Measurements from ENCODE around the gene FBXW7. TPM values are rescaled to one million over a fixed set of nuclear protein-coding genes. Genes with fewer than 3 reads are reported as not detected.

The FBXW7 gene
- polyA plus RNA-seq, 1 donor from 2014 or later: 55.7 TPM

DNA sequence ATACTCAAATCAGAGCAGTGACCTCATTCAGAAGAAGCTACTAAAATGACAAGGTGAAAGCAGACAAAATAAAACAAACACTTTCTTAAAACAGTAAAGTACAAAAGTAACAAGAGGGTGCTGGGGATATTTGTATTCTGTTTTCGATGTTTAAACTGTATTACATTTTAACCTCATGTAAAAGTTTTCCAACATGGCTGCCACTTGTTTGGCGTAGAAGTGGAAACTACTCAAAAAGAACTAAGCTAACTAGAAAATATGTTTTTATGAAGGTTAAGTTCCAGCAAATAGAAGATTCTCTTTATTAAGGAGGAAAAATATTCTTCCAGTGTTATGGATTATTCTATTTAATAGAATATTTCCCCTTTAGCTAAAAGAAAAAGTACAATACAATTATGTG is 155.0 kb downstream of the FBXW7 start:
- Histone ChIP-seq H3K4me3 (ENCODE audit: low read length) (no peak overlapping the region), H3K9me2 (ENCODE audit: insufficient read depth, low read length) (no peaks in the 10 kb centered on the region), H3K36me3 (ENCODE audit: insufficient read depth, low read length) (no peaks in the 10 kb centered on the region), H3K9ac (ENCODE audit: low read length) (no peak overlapping the region), H3K9me3 (ENCODE audit: low read length) (no peaks in the 10 kb centered on the region), H2AFZ (ENCODE audit: low read depth, low read length) (no peak overlapping the region), H3F3A (ENCODE audit: insufficient read depth, low read length, poor library complexity, severe bottlenecking) (no peaks in the 10 kb centered on the region), H3K27me3 (ENCODE audit: insufficient read depth, low read depth, low read length) (no peaks in the 10 kb centered on the region), H4K20me1 (ENCODE audit: insufficient read depth) (no peaks in the 10 kb centered on the region), H3K79me2 (replicated peaks; ENCODE audit: insufficient read depth, low read length) (peaks cover 4% of the 10 kb centered on the region), H3K4me2 (ENCODE audit: low read length) (no peak overlapping the region), H3K27ac (ENCODE audit: low read length) (no peak overlapping the region)
- TF ChIP-seq MXI1 (conservative IDR thresholded peaks at IDR 0.05; ENCODE audit: poor library complexity, severe bottlenecking): no peak
- no peak for TF ChIP-seq SMC3 (conservative IDR thresholded peaks at IDR 0.05; ENCODE audit: poor library complexity)
- TF ChIP-seq TAF1 (IDR thresholded peaks at IDR 0.05; ENCODE audit: low read depth): no peak
- TF ChIP-seq, protein P1, sequence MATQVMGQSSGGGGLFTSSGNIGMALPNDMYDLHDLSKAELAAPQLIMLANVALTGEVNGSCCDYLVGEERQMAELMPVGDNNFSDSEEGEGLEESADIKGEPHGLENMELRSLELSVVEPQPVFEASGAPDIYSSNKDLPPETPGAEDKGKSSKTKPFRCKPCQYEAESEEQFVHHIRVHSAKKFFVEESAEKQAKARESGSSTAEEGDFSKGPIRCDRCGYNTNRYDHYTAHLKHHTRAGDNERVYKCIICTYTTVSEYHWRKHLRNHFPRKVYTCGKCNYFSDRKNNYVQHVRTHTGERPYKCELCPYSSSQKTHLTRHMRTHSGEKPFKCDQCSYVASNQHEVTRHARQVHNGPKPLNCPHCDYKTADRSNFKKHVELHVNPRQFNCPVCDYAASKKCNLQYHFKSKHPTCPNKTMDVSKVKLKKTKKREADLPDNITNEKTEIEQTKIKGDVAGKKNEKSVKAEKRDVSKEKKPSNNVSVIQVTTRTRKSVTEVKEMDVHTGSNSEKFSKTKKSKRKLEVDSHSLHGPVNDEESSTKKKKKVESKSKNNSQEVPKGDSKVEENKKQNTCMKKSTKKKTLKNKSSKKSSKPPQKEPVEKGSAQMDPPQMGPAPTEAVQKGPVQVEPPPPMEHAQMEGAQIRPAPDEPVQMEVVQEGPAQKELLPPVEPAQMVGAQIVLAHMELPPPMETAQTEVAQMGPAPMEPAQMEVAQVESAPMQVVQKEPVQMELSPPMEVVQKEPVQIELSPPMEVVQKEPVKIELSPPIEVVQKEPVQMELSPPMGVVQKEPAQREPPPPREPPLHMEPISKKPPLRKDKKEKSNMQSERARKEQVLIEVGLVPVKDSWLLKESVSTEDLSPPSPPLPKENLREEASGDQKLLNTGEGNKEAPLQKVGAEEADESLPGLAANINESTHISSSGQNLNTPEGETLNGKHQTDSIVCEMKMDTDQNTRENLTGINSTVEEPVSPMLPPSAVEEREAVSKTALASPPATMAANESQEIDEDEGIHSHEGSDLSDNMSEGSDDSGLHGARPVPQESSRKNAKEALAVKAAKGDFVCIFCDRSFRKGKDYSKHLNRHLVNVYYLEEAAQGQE (IDR thresholded peaks at IDR 0.05; ENCODE audit: borderline replicate concordance): no peak
- TF ChIP-seq POLR2AphosphoS5 (IDR thresholded peaks at IDR 0.05): no peak
- TF ChIP-seq EZH2 (IDR thresholded peaks at IDR 0.05; ENCODE audit: borderline replicate concordance, insufficient read depth, low read length, poor library complexity, severe bottlenecking): no peak
- no peak for TF ChIP-seq EP300 (conservative IDR thresholded peaks at IDR 0.05; ENCODE audit: poor library complexity, severe bottlenecking)
- TF ChIP-seq RAD21 (conservative IDR thresholded peaks at IDR 0.05): no peak
- TF ChIP-seq, protein P2, sequence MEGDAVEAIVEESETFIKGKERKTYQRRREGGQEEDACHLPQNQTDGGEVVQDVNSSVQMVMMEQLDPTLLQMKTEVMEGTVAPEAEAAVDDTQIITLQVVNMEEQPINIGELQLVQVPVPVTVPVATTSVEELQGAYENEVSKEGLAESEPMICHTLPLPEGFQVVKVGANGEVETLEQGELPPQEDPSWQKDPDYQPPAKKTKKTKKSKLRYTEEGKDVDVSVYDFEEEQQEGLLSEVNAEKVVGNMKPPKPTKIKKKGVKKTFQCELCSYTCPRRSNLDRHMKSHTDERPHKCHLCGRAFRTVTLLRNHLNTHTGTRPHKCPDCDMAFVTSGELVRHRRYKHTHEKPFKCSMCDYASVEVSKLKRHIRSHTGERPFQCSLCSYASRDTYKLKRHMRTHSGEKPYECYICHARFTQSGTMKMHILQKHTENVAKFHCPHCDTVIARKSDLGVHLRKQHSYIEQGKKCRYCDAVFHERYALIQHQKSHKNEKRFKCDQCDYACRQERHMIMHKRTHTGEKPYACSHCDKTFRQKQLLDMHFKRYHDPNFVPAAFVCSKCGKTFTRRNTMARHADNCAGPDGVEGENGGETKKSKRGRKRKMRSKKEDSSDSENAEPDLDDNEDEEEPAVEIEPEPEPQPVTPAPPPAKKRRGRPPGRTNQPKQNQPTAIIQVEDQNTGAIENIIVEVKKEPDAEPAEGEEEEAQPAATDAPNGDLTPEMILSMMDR (IDR thresholded peaks at IDR 0.05; ENCODE audit: poor library complexity, severe bottlenecking): no peak

DNA sequence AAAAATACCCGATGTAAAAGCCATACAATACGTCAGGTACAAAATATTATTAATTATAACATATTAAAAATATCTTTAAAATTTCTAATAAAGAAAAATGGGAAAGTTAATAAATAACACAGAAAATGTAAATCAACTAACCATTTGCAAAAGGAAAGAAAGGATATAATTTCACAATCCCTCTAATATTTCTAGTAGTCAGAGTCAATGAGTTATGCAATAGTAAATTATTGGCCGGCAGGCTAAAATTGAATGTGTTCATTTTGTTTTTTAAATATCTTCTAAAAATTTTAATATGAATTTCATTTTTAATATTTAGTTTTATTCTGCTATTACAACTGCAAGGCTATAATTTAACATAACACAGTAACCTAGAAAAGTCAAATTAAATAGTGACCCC is 155.7 kb downstream of the FBXW7 start:
- H4K20me1 ChIP-seq (ENCODE audit: insufficient read depth): no peaks in the 10 kb centered on the region
- H3K27ac ChIP-seq (ENCODE audit: low read length): no peak overlapping the region
- H3K4me3 ChIP-seq (ENCODE audit: low read length): no peak overlapping the region
- peaks cover under 1% of the 10 kb centered on the region for H3K79me2 ChIP-seq (replicated peaks; ENCODE audit: insufficient read depth, low read length)
- H2AFZ ChIP-seq (ENCODE audit: low read depth, low read length): no peak overlapping the region
- H3K9ac ChIP-seq (ENCODE audit: low read length): no peak overlapping the region
- no peaks in the 10 kb centered on the region for H3K9me2 ChIP-seq (ENCODE audit: insufficient read depth, low read length)
- H3K4me2 ChIP-seq (ENCODE audit: low read length): no peak overlapping the region
- TF ChIP-seq, protein P1 (IDR thresholded peaks at IDR 0.05; ENCODE audit: borderline replicate concordance): no peak
- no peak for TF ChIP-seq RAD21 (conservative IDR thresholded peaks at IDR 0.05)
- TF ChIP-seq, protein P2 (IDR thresholded peaks at IDR 0.05; ENCODE audit: poor library complexity, severe bottlenecking): no peak
- TF ChIP-seq SMC3 (conservative IDR thresholded peaks at IDR 0.05; ENCODE audit: poor library complexity): no peak
- TF ChIP-seq POLR2AphosphoS5 (IDR thresholded peaks at IDR 0.05): no peak
- TF ChIP-seq EP300 (conservative IDR thresholded peaks at IDR 0.05; ENCODE audit: poor library complexity, severe bottlenecking): no peak
- TF ChIP-seq TAF1 (IDR thresholded peaks at IDR 0.05; ENCODE audit: low read depth): no peak
- no peak for TF ChIP-seq MXI1 (conservative IDR thresholded peaks at IDR 0.05; ENCODE audit: poor library complexity, severe bottlenecking)
- TF ChIP-seq EZH2 (IDR thresholded peaks at IDR 0.05; ENCODE audit: borderline replicate concordance, insufficient read depth, low read length, poor library complexity, severe bottlenecking): no peak
- H3K27me3 ChIP-seq (ENCODE audit: insufficient read depth, low read depth, low read length): no peaks in the 10 kb centered on the region
- no peaks in the 10 kb centered on the region for H3K36me3 ChIP-seq (ENCODE audit: insufficient read depth, low read length)
- no peaks in the 10 kb centered on the region for H3F3A ChIP-seq (ENCODE audit: insufficient read depth, low read length, poor library complexity, severe bottlenecking)
- no peaks in the 10 kb centered on the region for H3K9me3 ChIP-seq (ENCODE audit: low read length)

Data from neural cell (in vitro differentiated cells).